GM19351 (cell line): ENCODE results near the gene XAB2.
"Not testable (repeated sequence)": the region's sequence is repeated elsewhere in the genome, so short reads cannot be mapped to it uniquely, and the experiment has no call there.

Source experiments
- ATAC-seq: cut with Tn5 transposase; IDR thresholded peaks from one replicate; pipeline ENCODE4 v1.9.1; 2021; ENCODE audit warnings: mild to moderate bottlenecking, moderate library complexity; ENCODE audit not compliant: unreplicated experiment

XAB2 gene

GRCh38 chr19:7582446-7582845 is 46.9 kb downstream of the XAB2 start:
- no peak for ATAC-seq

- ATAC-seq: no peak
Measured at GRCh38 chr19:7579182-7579581, 50.2 kb downstream of the XAB2 start.

DNA sequence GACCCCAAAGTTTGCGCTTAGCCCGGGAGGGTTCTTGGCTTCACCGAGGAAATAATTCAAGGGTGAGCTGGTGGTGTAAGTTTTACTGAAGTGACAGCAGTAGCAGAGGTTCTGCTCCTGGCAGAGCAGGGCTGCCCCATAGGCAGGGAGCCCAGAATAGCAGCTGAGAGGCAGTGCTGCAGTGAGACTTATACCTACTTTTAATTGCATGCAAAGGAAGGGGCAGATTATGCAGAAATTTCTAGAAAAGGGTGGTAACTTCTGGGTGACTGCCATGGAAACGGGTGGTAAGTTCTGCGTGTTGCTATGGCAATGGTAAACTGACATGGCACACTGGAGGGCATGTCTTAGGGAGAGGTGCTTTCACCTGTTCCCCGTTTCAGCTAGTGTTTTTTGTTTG is 51.2 kb downstream of the XAB2 start:
- no peak for ATAC-seq

DNA sequence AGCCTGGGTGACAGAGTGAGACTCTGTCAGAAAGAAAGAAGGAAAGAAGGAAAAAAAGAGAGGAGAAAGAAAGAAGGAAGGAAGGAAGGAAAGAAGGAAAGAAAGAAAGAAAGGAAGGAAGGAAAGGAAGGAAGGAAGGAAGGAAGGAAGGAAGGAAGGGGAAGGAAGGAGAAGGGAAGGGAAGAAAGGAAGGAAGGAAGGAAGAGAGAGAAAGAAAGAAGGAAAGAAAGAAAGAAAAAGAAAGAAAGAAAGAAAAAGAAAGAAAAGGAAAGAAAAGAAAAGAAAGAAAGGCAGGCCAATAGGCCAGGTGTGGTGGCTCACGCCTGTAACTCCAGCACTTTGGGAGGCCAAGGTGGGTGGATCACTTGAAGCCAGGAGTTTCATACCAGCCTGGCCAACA is 51.9 kb downstream of the XAB2 start:
- not testable (repeated sequence) for ATAC-seq

- ATAC-seq: no peak
Measured at GRCh38 chr19:7575434-7576040, 53.8 kb downstream of the XAB2 start.

DNA sequence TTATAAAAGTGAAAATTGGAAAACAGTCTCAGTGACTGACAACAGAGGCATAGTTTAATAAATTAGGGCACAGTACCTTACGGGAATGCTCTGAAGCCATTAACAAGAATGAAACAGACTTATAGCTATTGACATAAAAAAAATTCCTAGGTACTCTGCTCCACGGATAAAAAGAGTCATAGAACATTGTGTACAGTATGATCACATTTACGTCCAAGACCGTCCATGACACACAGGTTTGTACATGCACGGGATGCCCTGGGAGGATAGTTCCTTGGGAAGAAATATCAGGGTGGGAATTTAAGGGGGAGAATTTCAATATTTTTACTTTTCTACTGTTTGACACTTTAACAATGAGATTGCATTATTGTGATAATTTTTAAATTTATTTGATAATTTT is 58.6 kb downstream of the XAB2 start:
- no peak for ATAC-seq
